Activated CD8-positive, alpha-beta memory T cell treated with anti-CD3 and anti-CD28 coated beads, Interleukin-2, amount 50 U/mL, for 24 hours (primary cell): ENCODE results near the gene KCNE1.
A peak's percentile ranks its signal among the peaks of the same experiment; 100 is the strongest.
"Not testable (repeated sequence)": the region's sequence is repeated elsewhere in the genome, so short reads cannot be mapped to it uniquely, and the experiment has no call there.

ENCODE experiments used
- DNase-seq: peaks from one replicate; pipeline ENCODE4 v3.0.0-alpha.2; 2020; ENCODE audit errors: extremely low read depth

KCNE1 gene

DNA sequence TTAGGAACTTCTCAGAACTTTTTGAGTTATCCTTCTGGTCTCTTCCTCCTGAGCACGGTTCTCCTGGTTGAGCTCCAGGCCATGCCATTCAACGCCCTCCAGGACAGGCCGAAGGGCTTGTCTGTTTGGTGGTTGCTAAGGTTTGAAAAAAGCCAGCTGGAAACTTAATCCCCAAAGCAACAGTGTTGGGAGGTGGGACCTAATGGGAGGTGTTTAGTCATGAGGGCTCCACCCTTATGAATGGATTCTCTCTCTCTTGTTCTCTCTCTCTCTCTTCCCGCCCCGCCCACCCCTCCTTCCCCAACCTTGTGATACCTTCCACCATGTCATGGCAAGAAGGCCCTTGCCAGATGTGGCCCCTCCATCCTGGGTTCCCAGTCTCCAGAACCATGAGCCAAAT is 829 bp downstream of the KCNE1 start:
- DNase-seq = no peak

DNA sequence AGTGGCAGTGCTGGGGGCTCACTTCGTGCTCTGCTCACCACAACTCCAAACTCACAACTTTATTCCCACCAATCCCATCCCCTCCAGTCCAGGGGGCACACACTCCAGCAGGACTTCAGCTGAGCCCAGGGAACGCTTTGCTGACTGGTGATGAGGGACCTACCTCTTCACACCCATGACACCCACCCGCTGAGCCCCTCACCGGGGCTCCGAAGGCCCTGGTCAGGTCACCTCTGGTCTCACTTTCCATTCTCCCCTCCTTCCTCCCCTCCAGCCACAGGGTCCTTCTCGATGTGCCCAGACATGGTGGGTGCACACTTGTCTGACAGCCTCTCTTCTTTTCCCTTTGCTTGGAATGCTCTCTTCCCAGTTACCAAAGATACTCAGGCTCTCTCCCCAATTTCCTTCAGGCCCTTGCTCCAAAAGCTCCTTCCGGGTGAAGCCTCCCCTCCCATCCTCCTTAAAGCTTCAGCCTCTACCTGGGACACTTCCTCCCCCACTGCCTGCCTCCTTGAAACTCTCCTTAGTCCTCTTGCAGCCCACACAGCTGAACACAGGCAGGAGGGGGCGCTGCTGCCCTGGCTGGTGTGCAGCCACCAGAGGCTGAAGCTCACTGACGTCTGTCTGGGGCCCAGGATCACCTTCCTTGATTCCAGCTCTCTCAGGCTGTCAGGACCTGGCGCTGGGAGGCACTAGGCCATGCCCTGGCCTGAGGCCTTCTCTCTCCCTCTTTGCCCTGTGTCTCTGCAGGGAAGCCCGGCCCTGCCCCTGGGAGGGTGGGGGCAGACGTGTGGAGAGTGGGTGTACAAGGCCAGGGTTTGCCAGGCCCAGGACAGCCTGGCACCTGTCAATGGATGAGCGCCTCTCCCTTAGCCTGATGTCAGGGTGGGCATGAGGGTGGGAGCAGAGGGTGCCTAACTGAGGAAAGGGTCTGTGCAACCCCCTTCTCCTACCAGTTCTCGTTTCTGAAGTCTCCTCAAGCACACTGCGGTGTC is 1.6 kb downstream of the KCNE1 start:
- peak; percentile 7 for DNase-seq

DNA sequence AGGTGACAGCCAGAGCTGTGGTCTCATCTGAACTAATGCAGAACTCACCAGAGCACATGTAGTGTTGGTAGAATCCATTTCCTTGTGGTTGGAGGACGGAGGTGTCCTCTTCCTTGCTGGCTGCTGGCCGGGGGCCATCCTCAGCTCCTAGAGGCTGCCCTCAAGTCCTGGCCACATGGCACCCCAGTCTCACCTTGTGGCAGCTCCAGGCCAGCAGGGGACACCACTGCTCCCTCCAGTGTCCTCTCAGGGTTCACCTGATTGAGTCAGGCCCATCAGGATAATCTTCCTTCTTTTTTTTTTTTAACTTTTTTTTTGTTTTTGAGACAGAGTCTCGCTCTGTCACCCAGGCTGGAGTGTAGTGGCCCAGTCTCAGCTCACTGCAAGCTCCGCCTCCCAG is 2.9 kb downstream of the KCNE1 start:
- no peak for DNase-seq

DNA sequence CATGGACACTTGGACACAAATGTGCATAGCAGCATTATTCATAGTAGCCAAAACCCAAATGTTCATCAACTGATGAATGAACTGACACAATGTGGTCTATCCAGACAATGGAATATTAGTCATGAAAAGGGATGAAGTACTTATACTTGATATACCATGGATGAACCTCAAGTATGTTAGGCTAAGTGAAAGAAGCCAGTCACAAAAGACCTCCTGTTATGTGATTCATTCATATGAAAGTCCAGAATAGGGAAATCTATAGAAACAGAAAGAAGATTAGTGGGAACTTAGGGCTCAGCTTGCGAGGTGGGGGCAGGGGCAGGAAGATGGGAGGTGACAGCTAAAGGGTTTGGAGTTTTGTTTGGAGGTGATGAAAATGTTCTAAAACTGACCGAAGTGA is 7.4 kb downstream of the KCNE1 start:
- no peak for DNase-seq

DNA sequence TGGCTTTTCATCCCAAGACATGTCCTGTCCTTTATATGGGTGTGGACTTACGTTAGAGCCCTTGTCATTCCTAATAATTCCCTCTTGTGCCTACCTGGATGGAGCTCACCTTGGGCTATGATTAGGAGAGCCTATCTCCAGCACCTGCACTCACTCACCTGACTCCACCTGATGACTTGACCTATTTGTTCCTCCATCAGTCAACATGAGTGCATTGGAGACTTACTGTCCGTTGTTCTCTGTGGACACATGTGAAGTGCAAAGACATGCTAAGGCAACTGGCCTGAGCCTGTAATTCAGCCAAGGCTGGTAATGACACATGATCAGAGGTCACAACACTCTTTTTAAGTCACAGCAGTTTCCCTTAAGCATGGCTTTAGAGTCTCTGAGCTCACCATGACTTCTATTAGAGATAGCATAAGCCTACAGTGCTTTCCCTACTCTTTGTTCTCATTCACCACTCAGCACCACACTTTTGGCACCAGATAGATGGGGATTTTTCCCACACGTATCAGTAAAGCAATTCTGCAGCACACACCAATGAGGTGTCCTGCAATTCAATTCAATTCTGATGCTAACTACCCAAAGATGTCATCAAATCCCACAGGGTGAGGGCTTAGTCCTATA is 9.4 kb downstream of the KCNE1 start:
- no peak for DNase-seq

DNA sequence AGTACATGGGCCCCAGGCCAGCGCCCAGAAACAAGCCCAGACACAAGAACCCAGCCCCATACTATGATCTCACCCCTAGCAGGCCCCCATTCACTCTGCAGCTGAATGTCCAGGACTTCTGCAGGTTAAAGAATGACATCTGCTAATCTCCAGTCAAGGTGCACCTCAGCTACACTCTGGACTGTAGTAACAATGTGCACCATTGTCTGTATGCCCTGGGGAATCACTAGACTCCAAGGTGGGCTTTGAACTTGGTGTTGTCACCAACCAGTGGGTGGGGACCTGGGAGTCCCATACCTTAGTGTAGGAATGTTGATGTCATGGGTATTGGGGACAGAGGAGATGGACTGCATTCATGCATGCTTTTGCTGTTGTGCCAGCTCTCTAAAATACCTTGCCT is 10.3 kb downstream of the KCNE1 start:
- no peak for DNase-seq

DNA sequence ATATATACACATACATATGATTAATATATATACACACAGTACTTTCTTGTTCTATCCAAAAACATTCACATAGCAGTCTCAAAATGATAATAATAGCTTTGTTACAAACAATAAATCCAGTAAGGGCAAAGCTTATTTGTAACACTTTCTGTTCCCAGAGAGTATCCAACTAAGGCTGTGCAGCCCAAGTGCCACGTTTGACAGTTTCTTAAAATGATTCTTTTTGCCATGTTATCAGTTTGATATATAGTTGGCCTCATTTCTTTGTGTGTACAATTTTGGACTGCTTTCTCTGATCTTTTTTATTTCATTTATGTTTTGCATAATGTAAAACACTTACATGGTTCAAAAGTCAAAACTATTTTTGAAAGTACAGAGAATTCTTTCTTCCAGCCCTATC is 11.8 kb downstream of the KCNE1 start:
- DNase-seq = no peak

DNA sequence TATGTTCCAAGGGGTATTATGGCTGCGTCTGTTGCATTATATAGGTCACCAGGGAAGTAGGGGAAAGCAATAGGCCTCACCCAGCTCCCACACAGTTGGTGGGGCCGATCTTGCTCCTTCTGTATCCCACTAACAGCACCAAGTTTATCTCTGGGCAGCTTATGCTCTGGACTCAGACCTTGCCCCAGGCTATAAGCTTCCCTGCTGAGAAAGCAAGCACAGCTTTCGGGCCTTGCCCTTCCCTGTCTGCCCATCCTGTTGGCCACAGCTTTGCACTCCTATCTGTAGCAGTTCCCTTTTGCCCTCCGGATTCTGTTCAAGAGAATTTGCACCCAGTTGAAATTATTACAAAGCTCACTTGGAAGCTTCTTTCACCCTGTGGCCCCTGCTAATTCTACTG is 12.9 kb downstream of the KCNE1 start:
- no peak for DNase-seq

DNA sequence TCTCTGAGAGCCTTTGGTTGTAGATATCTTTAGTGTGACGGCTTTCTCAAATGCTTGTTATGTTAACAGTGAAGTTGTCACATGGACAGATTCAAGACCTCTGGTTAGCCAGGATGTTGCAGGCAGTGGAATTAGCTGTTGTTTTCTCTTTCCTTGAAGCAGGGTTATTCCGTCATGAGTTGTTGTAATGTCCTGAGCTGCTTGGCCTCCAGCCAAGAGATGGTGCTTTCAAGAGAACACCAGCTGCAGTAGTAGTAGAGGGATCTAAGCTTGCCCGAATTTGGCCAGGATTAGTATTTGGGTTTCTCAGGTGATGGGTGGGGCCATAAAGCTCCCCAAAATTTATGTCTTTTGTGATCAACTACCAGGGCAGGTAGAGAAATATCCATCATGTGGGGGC is 13.4 kb downstream of the KCNE1 start:
- no peak for DNase-seq

DNA sequence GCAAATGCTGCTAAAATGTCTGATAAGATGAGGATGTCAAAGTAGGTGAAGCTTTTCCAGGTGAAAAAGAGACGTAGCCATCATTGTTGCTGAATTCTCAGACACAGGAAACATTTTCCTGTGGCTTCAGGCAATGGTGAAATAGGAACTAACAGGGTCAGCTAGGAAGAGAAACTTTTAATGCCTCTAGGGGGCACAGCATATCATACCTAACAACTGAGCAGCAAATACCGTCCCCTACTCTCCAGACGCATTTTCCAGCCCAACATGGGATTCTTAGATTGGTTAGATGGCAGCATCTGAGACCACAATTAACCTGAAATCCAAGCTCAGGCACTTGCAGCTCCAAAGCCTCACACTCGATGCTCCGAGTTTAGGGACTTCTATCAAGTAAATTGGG is 28.2 kb downstream of the KCNE1 start:
- DNase-seq = not testable (repeated sequence)

DNA sequence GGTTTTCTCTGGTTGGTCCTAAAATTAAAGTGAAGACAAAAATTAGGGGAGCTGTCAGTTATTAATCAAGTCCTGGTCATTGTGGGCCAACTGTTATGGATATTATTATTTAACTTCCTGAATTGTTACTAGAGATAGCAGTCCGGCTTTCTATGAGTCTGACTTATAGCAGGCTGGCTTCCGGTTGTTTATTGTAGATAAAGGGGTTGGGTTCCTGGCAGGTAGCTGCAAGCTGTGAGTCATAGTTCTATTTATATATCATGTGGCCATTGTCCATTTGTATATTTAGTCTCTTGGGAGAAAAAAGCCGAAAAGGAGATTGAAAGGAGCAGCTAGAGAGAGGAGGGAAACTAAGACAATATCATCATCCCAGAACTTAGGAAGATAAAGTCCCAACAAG is 28.6 kb downstream of the KCNE1 start:
- not testable (repeated sequence) for DNase-seq

DNA sequence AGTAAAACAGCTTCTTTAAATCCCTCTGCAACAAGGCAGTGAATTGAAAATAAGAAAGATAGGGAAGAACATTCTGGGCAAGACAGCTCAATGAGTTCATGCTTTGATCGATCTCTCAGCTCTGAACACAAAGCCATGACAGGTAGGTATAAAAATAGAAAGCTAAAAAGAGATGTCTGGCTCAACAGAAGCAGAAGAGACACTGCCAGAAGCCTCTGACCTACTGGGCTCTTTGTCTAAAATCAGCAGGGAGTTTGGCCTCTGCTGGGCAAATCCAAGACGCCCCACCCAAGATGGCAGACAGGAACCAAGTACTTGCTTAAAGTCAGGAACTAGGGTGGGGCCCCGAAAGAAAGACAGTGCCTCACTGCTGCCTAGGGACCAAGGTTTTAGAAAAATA is 44.7 kb downstream of the KCNE1 start:
- DNase-seq = not testable (repeated sequence)

DNA sequence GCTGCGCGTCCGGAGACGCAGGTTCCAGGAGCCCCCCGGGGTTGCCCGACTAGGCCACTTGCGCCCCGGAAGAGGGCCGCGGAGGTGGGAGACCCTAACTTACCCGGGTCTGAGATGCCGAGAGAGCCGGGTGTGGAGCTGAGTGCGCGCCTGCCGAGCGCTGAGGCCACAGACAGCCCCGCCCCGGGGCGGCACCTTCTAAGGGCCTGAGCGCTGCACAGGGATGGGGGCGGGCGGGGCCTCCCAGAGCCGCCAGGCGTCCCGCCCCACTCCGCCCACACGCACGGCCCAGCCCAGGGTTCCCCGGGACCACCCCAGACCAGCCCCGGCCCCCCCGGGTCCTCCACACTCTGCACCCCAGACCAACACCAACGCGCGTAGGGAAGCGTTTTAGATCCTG is 52.6 kb downstream of the KCNE1 start:
- DNase-seq = not testable (repeated sequence)

DNA sequence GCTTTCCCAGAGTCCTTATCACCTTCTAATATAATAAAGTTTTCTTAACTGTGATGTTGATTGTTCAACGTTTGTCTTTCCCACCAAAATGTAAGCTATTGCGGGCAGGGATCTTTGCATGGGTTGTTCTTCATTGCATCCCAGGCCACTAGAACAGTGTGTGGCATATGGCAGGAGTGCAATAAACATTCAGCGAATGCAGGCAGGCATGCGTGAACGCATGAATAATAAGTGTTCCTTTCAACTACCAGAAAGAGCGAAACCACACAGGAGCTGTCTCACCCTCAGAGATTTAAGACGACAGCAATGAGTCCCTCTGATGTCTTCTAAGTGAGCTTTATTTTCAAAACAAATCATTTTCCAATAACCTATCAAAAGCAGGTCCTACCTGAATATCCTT is 53.7 kb downstream of the KCNE1 start:
- DNase-seq = not testable (repeated sequence)

DNA sequence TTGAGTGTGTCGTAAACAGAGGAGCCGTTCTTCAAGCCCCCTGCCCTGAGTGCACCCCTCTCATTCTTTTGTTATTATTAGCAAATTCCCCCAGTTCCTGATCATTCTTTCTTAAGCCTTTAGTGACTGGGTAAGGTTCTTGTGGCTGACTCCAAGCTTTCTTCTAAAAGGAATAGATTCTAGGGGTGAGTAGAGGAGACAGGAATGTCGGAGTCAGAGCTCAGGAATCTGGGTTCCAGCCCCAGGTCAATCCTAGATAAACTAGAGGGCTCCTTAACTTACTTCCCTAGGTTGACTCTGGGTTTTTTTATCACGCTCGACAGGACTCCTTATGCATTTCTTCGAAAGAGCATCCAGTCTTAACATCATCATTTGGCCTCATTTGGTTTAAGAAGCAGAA is 55.8 kb downstream of the KCNE1 start:
- DNase-seq = not testable (repeated sequence)

DNA sequence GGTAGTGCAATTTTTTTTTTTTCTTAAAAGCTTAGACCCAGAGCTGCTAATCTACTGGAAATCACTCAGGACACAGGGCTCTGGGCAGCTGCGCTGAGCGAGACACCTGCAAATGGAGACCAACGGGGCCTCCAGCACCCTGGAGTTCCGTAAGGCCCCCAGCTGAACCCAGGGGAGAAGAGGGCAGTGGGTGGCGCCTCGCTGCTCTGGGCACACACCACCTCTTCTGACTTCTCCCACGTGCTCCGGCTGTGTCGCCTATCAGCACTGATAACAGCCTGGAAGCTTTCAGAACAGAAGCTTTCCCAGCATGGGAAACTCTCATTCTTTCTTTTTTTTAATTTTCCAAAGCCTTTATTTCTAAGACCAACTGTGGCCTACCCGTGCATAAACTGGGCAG is 56.4 kb downstream of the KCNE1 start:
- DNase-seq = not testable (repeated sequence)

DNA sequence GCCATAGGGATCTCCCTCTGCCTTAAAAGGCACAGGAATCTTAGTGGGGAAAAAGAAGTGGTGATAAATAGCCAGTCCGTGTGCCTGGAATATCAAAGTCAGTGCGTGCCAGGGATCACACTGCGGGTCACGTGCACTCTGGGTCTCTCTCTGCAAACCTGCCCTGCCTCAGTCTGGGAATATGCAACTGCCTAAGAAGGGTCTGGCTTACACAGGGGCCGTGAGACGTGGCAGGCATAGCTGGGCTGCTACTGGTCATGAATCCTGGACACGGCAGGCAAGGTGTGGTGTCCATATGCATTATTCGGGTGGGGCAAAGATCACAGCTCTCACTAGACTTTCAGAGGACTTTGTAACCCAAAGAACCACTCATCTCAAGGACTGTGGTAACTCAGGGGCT is 65.0 kb downstream of the KCNE1 start:
- not testable (repeated sequence) for DNase-seq

DNA sequence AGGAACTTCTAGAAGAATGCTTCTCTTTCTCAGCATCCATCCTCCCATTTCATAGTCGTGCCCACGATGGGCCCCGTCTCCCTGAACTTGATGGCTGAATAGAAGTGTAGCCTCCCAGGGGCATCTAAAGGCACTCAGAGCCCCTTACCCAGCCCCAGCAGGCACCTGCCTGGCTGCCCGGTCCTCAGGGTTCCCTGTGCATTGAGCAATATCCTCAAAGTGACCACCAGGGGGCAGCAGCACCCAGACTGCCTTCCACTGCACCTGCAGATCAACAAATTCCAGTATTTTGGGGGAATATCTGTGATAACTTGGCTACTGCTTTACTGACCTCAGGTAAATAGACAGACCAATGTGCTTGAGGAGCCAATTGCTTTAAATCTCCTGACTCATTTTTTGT is 68.5 kb downstream of the KCNE1 start:
- DNase-seq = not testable (repeated sequence)

DNA sequence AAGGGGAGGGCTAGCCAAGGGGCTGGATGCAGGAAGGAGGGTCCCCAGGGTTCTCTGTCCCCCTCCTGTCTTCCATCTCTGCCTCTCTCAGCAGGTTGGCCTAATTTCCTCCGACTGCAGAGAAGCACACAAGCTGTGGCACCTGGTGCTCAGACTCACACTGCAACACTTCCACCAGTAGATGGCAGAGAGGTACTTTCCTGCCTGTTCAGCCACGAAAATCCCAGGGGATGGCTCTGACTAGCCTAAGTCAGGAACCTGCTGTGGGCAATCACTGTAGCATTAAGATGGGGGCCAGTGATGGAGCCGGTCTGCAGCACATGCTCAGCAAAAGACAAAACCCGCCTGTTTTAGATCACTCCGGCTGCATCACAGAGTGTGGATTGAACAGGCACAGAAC is 82.3 kb downstream of the KCNE1 start:
- DNase-seq = not testable (repeated sequence)

DNA sequence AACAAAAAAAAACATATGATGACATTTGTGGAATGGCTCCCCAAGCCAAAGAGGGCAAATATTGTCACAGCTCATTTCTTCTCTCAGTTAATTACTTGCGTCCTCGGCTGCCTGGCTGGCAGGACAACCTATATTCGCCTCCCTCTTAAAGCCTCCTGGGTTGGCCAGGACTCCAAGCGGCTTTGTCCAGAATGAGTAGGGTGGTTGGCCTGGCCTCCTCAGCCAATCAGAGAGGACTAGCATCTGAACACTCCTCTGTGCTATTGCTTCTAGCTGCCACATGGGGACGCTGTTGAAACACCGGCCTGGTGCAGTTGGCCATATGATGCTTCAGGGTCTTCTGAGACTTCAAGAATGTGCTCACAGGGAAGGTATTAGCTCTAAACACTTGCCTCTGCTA is 83.6 kb downstream of the KCNE1 start:
- DNase-seq = not testable (repeated sequence)

DNA sequence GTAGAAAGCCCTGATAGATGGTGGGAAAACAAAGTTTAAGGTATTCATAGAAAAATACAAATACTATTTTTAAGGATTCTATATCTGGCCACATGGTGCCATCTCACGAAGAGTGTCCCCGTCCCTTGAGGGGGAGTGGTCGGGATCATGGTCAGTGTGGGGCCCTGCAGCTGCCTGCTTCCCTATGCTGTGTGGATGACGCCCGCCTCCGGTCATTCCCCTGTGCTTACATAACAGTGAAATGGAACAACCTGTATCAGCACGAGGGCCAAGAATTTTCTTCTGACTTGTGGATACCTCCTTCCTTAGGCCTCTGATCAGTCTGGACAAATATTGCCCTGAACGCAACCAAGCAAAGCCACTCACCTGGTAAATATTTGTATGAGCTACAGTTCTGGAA is 84.7 kb downstream of the KCNE1 start:
- DNase-seq = not testable (repeated sequence)

DNA sequence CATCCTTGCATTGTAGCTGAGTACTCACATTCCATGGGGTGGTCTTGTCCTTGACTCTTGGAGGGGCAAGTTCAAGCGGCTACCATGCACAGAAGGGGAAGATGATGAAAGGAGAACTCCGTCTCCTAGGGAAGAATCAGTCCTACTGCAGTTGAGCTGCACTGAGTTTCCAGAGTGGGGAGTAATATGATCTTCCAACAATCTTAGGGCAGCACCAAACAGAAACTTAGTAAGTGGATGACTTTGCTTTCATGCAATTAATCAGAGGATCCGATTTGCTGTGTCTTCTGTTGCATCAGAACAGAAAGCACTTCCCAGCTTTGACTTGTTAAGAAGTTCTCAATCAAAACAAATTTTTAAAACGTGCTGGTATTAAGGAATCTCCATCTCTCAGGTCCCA is 88.2 kb downstream of the KCNE1 start, which contains the start of gene SMIM34:
TSS of gene SMIM34 (minus strand) at position 147 of the 400 bp plus-strand sequence. CDS start at position 35, 112 bp downstream.
- DNase-seq = not testable (repeated sequence)
